ENCODE data around the gene FAS.

Gene FAS

DNA sequence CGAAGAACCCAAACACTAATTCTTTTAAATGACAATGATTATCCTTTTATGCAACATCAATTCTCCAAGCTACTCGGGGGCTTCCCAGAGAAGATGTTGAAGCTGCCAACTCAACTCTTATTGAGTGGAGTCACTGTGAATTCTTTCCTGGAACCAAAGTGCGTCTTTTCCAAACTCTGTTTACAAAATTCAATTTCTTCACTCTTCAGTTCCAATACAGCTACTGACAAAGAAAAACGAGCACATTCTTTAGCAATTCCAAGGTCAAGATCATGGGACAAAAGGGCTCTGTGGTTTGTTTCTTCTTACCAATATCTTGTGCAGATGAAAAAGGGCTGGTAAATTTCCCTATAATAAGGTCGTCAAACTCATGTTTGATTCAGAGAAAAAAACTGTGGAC, 74.2 kb downstream of the FAS start:
- H3K27ac ChIP-seq (ENCODE audit: low read length): no peak overlapping the region
- WGBS (ENCODE audit: insufficient coverage, insufficient read length): no CpG with 5 or more reads among the region's 5 CpGs
- no peaks in the 10 kb centered on the region for H3K36me3 ChIP-seq (ENCODE audit: control insufficient read depth, insufficient read depth, low read length)
- H3K9me3 ChIP-seq (ENCODE audit: control insufficient read depth, insufficient read depth, low read length): no peaks in the 10 kb centered on the region
- H3K27me3 ChIP-seq (ENCODE audit: control insufficient read depth, insufficient read depth, low read length): no peaks in the 10 kb centered on the region
- H3K4me3 ChIP-seq (ENCODE audit: low read length): no peak overlapping the region
- no peaks in the 10 kb centered on the region for H3K4me1 ChIP-seq (ENCODE audit: control insufficient read depth, insufficient read depth, low read length)
- no peak for DNase-seq (ENCODE audit: low read depth, low spot score)

All from iPS DF 6.9 (cell line).